ENCODE measurements around the gene LMO2.
"Not testable (repeated sequence)": the region's sequence is repeated elsewhere in the genome, so short reads cannot be mapped to it uniquely, and the experiment has no call there.

The LMO2 gene

GRCh38 chr11:33825854-33826560 is 65.9 kb downstream of the LMO2 start:
- DNase-seq (ENCODE audit: low read depth, low spot score), result no peak

- DNase-seq (ENCODE audit: low read depth, low spot score), result not testable (repeated sequence)
These were observed 68.9 kb downstream of the LMO2 start for GRCh38 chr11:33822981-33823380.

- no peak for DNase-seq (ENCODE audit: low read depth, low spot score)
These were observed 72.4 kb downstream of the LMO2 start for GRCh38 chr11:33819278-33820035.

Data from astrocyte of the hippocampus (primary cell).